Thyroid gland (tissue), 4 donors: ENCODE results near the gene NEURL1. TPM values are rescaled to one million over a fixed set of nuclear protein-coding genes. Genes with fewer than 3 reads are reported as not detected.

Source experiments
- DNase-seq, 2 donors: peaks; one replicate each; pipeline ENCODE4 v3.0.0-alpha.2; 2019
- H3K27ac ChIP-seq, 3 donors: fragments of 200-600 bp; sonication (generic); 1 replicate in 2 of 3; 2 replicates in 1 of 3; pipeline ENCODE4 v1.5.1; 2016 to 2019; ENCODE audit warnings: mild to moderate bottlenecking in 1 of 3, moderate library complexity in 1 of 3
- H3K27me3 ChIP-seq: fragments of 200-600 bp; sonication (generic); one replicate; pipeline ENCODE4 v1.5.1; 2019
- H3K36me3 ChIP-seq, 2 donors: fragments of 200-600 bp; sonication (generic); one replicate each; pipeline ENCODE4 v1.5.1; 2016 to 2019
- H3K4me1 ChIP-seq, 2 donors: fragments of 200-600 bp; sonication (generic); one replicate each; pipeline ENCODE4 v1.5.1; 2017 to 2019
- H3K4me3 ChIP-seq, 3 donors: fragments of 200-600 bp; sonication (generic); replicated peaks in 1 of 3; 1 replicate in 2 of 3; 2 replicates in 1 of 3; pipeline ENCODE4 v1.5.1; 2016; ENCODE audit warnings: mild to moderate bottlenecking in 1 of 3
- H3K9me3 ChIP-seq: fragments of 200-600 bp; sonication (generic); one replicate; pipeline ENCODE4 v1.5.1; 2017
- POLR2A ChIP-seq, 2 donors: fragments of 450-650 bp; IDR thresholded peaks; one replicate each; pipeline ENCODE4 v1.6.1; 2017; ENCODE audit warnings: antibody characterized with exemption in 2 of 2, mild to moderate bottlenecking in 2 of 2, moderate library complexity in 1 of 2
- WGBS, 2 donors: methylation state at CpG; one replicate each; pipeline ENCODE4 v1.1.5; 2017; 5-methylcytosine and 5-hydroxymethylcytosine counted together
- intact Hi-C: fragments of 100-400 bp; cut with DNase I; formaldehyde crosslinking; loops from one replicate; pipeline ENCODE4 v1.15.1; 2023
- total RNA-seq, 4 donors: library from RNA; depleted of rRNA; stranded (reverse); fragments of >200 nt; gene quantifications; one replicate each; pipeline ENCODE4 v1.2.3, GENCODE V29; 2016
- TF ChIP-seq, protein P1 (sequence below), 6 experiments: fragments of 200-600 bp in 3 of 6; fragments of 450-650 bp in 3 of 6; sonication (generic) in 3 of 6; IDR thresholded peaks; one replicate each; pipeline ENCODE4 v1.5.1; 2016 to 2019; ENCODE audit warnings: antibody characterized with exemption in 6 of 6, mild to moderate bottlenecking in 2 of 6, inconsistent platforms in 1 of 6, moderate library complexity in 1 of 6

NEURL1 gene
- total RNA-seq, 4 donors from 2014 or later, result 1.1 TPM; not detected in 3

DNA sequence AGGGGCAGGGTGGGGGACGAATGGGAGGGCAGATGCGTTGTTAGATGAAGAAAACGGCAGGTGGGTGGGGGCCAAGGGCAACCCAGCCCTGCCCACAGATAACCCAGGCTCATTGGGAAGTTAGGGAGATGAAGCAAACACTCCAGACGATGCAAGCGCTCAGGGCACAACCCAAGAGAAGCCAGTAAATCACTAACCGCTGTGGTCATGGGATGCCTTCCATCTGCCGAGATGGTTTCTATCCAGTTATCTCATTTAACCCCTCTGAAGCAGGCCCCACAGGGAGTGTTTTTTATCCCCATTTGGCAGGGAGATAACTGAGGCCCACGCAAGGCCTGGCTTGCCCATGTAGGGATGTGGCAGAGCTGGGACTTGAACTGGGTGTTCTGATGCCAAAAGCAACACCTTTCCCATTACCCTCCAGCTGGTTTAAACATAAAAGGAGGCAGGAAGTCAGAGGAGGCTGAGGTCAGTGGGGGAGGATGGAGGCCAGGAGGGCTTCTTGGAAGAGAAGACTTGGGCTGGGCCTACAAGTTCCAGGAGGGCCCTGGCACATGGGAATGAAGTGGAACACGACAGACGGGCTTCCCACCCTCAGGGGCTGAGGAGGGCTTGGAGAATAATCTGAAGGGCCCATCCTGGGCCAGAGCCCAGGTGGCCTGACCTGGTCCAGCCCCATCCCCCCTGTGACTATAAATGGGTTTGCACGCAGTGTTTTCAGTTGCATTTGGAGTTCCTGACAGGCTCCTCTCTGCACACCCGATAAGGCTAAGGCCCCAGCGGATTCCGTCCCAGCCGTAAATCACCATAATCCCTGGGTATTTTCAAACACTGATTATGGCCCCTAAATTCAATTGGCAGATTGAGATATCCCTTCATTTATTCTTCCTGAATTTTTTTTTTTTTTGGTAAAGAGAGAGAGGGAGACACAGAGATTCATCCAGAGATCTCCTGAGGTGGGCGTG is 80.9 kb downstream of the NEURL1 start:
- intact Hi-C loops, result no loop called here
- WGBS, 2 donors, result 91 to 92% methylated on average over 16 of the region's 16 CpGs
- Histone ChIP-seq H3K4me3 (no peak overlapping the region), H3K27ac (no peak overlapping the region), H3K27me3 (no peaks in the 10 kb centered on the region), H3K36me3 (no peaks in the 10 kb centered on the region), H3K4me1 (no peaks in the 10 kb centered on the region), H3K9me3 (no peaks in the 10 kb centered on the region)
- TF ChIP-seq, protein P1, sequence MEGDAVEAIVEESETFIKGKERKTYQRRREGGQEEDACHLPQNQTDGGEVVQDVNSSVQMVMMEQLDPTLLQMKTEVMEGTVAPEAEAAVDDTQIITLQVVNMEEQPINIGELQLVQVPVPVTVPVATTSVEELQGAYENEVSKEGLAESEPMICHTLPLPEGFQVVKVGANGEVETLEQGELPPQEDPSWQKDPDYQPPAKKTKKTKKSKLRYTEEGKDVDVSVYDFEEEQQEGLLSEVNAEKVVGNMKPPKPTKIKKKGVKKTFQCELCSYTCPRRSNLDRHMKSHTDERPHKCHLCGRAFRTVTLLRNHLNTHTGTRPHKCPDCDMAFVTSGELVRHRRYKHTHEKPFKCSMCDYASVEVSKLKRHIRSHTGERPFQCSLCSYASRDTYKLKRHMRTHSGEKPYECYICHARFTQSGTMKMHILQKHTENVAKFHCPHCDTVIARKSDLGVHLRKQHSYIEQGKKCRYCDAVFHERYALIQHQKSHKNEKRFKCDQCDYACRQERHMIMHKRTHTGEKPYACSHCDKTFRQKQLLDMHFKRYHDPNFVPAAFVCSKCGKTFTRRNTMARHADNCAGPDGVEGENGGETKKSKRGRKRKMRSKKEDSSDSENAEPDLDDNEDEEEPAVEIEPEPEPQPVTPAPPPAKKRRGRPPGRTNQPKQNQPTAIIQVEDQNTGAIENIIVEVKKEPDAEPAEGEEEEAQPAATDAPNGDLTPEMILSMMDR (IDR thresholded peaks at IDR 0.05), result no peak
- no peak for TF ChIP-seq POLR2A (IDR thresholded peaks at IDR 0.05)
- DNase-seq, result no peak

DNA sequence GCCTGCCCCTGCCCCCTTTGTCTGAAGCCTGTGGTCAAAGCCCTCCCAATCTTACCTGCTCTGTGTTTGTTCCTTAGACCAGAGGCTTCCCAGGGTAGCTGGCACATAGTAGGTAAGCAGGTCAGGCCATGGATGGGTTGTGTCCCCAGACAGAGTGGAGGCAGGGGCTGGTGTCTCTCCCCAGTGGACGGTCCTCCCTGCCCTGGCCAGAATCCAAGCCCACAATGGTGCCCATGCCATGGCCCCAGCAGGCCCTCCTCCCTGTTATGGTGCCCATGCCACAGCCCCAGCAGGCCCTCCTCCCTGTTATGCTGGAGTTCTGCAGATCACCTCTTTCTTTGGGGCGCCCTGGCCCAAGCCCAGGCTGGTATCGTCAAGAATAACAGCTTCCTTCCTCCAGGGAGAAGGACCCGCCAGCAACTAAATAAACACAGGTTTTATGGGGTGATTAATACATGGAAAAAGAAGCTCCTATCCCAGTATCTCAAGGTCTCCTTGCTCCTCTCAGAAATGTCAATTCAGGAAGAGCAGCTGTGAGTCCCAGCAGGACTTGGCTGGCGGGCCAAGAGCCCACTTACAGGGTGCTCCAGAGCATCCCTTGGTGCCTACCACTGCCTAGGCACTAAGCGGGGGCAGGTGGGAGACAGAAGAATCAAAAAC is 82.0 kb downstream of the NEURL1 start:
- Histone ChIP-seq H3K27me3 (no peaks in the 10 kb centered on the region), H3K4me3 (no peak overlapping the region), H3K27ac (no peak overlapping the region), H3K9me3 (no peaks in the 10 kb centered on the region), H3K4me1 (no peaks in the 10 kb centered on the region), H3K36me3 (no peaks in the 10 kb centered on the region)
- DNase-seq, result no peak
- WGBS, 2 donors, result 73 to 74% methylated on average over 5 to 6 of the region's 6 CpGs
- intact Hi-C loops, result no loop called here
- TF ChIP-seq POLR2A (IDR thresholded peaks at IDR 0.05), result no peak

- Histone ChIP-seq H3K4me3 (no peak overlapping the region), H3K36me3 (no peaks in the 10 kb centered on the region), H3K9me3 (no peaks in the 10 kb centered on the region), H3K4me1 (no peaks in the 10 kb centered on the region), H3K27me3 (no peaks in the 10 kb centered on the region), H3K27ac (no peak overlapping the region)
- 96 to 97% methylated on average over 1 of the region's 1 CpG for WGBS, 2 donors
- DNase-seq, result no peak
- intact Hi-C loops, result no loop called here
- TF ChIP-seq POLR2A (IDR thresholded peaks at IDR 0.05), result no peak
- TF ChIP-seq, protein P1 (IDR thresholded peaks at IDR 0.05), result no peak
Measured at GRCh38 chr10:103576076-103576471, 82.6 kb downstream of the NEURL1 start.

DNA sequence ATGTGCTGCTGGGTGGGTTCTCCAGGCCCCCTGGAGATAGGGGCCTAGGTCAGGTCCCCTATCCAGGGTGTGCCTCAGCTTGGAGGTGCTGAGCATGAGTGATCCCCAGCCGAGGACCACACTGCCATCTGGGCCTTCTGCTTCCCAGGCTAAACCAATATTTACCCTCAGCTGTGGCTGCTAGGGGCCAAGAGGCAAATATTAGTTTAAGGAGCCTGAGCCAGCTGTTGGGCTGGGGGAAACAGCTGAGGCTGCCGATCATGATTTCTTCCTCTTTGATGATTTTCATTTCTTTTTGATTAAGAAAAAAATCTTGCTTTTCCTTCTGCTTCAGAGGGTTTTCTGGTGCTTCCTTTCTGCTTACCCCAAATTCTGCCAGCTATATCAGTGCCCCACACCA is 83.4 kb downstream of the NEURL1 start:
- DNase-seq, result no peak
- Histone ChIP-seq H3K9me3 (no peaks in the 10 kb centered on the region), H3K4me1 (no peaks in the 10 kb centered on the region), H3K27me3 (no peaks in the 10 kb centered on the region), H3K4me3 (no peak overlapping the region), H3K36me3 (no peaks in the 10 kb centered on the region), H3K27ac (no peak overlapping the region)
- intact Hi-C loops, result no loop called here
- 44 to 59% methylated on average over 2 of the region's 2 CpGs for WGBS, 2 donors
- no peak for TF ChIP-seq POLR2A (IDR thresholded peaks at IDR 0.05)
- TF ChIP-seq, protein P1 (IDR thresholded peaks at IDR 0.05), result no peak

GRCh38 chr10:103578782-103579382 is 85.4 kb downstream of the NEURL1 start:
- intact Hi-C loops, result no loop called here
- TF ChIP-seq, protein P1 (IDR thresholded peaks at IDR 0.05), result no peak
- TF ChIP-seq POLR2A (IDR thresholded peaks at IDR 0.05), result no peak
- Histone ChIP-seq H3K36me3 (no peaks in the 10 kb centered on the region), H3K4me3 (no peak overlapping the region), H3K27me3 (peaks cover 2% of the 10 kb centered on the region), H3K27ac (no peak overlapping the region), H3K4me1 (no peaks in the 10 kb centered on the region), H3K9me3 (no peaks in the 10 kb centered on the region)
- DNase-seq, result no peak
- 74 to 77% methylated on average over 9 to 10 of the region's 15 CpGs for WGBS, 2 donors
